Renal cortical epithelial cell (primary cell): ENCODE results near the gene ATF4. TPM values are rescaled to one million over a fixed set of nuclear protein-coding genes. Genes with fewer than 3 reads are reported as not detected.
A peak's percentile ranks its signal among the peaks of the same experiment; 100 is the strongest.

ENCODE experiments used
- DNase-seq: peaks from one replicate; pipeline ENCODE4 v3.0.0-alpha.2; 2011; ENCODE audit warnings: low read depth
- total RNA-seq: library from RNA; depleted of rRNA; stranded (reverse); fragments of >200 nt; gene quantifications from 2 replicates; pipeline ENCODE4 v1.2.3, GENCODE V29; 2014

The ATF4 gene
- total RNA-seq, 1 donor from 2014 or later = 177 TPM

DNA sequence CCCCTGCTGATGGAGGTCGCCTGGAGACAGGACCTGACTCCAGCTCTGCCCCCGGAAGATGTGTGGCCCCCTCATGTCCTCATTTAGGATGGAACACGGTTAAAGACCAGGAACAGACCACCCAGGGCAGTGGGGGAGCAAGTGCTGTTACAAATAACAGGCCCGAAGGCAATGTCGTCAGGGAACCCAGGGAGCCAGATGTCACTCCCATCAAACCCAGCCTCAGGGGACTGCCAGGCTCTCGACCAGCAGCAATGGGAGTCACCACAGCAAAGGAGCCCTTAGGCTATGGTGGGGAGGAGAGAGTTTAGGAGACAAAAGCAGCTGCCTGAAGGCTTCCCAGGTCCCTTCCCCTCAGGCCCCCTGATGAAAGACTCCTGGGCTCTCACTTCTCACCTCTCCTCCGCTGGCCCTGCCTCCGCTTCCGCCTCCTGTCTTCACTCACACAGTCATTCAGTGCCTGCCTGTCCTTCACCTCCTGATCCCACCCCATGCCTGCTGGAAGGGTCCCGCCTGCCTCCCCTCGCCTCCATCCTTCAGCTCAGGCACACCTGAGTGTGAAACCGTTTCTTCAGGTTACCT lies 7.8 kb downstream of the ATF4 start:
- no peak for DNase-seq

DNA sequence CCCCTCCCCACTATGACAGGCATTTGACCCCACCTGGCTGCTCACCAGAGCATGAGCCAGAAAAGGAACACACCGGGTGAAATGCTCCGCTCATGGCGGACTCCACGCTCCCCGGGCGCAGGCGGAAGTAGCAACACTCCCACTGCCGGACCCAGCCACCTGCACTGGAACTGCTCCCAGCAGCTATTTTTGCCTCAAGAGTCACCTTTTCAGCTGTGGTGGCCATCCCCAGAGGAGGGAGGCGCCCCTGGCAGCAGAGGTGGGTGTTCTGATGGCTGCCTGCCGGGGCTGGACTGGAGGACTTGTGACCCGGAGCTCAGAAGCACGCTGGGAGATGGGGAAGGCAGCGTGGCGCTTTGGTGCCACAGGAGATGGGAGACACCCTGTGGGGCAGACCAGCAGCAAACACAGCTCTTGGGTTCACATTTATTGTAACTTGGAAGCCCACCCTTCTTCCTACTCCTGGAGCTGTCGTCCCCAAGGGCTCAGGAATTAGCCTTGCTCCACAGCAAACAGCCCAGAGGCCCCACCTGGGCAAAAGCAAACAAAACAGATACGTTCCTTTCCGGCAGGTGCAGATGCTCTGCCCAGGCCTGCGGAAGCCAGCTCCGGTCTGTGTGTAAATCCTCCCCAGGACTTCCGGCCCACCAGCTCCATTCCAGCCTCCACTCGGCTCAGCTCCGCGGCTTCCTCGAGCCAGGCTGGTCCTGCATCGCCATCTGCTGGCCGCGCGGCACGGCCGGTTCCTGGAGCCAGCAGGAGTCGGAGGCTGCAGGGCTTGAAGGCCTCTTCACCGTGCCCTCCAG lies 8.5 kb downstream of the ATF4 start:
- peak; percentile 59 for DNase-seq

DNA sequence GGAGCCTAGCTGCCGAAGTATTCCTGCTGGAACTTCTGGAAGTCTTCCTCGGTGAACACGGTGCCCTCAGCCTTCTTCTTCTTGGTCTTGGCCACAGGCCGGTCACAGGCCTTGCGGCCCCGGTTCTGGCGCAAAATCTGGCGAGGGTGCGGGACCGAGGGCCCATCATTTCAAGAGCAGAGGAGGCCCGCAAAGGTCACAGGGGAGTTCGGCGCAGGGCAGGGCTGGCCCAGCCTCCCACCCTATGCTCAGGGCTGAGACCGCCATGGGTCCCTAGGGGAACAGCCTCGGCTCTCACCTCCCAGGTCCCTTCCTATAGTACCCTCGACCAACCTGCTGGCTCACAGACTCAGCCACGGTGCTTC lies 9.1 kb downstream of the ATF4 start:
- DNase-seq = no peak

DNA sequence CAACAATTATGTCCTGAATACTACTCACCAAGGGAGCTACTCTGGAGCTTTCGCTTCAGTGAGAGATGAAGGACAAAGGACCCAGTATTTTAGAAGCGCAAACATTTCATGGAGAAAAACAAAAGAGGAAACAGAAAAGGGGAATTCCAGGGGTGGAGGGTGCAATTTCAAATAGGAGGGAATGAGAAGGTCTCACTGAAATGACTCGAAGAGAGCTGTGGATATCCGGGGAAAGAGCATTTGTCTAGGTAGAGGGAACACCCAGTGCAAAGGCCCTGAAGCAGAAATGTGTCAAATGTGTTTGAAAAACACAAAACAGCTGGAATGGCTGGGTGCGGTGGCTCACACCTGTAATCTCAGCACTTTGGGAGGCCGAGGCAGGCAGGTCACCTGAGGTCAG lies 9.8 kb downstream of the ATF4 start:
- no peak for DNase-seq

DNA sequence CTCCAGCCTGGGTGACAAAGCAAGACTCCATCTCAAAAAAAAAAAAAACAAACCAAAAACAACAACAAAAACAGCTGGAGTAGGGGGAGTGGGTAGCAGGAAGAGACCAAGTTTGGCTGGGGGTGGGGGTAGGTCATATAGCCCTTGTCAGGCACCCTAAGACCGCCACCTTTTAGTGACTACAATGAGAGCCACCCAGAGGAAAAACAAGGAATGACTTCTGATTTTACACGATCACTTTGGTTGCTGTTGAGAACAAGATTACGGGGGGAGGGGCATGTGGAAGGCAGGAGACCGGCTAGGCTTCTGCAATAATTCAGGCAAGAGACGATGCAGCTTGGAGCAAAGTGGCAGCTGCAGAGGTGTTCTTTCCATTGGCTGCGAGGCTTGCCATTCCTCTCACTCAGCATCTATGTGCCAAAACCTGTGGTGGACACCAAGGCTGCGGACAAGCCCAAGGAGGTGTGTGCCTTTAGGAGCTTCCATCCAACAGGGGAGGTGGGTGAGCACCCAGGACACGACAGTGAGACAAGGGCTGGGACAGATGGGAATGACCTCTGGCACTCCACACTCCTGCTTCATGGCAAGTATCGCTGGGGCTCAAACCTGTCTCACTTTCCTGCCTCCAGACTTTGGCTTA lies 10.4 kb downstream of the ATF4 start:
- DNase-seq = no peak

DNA sequence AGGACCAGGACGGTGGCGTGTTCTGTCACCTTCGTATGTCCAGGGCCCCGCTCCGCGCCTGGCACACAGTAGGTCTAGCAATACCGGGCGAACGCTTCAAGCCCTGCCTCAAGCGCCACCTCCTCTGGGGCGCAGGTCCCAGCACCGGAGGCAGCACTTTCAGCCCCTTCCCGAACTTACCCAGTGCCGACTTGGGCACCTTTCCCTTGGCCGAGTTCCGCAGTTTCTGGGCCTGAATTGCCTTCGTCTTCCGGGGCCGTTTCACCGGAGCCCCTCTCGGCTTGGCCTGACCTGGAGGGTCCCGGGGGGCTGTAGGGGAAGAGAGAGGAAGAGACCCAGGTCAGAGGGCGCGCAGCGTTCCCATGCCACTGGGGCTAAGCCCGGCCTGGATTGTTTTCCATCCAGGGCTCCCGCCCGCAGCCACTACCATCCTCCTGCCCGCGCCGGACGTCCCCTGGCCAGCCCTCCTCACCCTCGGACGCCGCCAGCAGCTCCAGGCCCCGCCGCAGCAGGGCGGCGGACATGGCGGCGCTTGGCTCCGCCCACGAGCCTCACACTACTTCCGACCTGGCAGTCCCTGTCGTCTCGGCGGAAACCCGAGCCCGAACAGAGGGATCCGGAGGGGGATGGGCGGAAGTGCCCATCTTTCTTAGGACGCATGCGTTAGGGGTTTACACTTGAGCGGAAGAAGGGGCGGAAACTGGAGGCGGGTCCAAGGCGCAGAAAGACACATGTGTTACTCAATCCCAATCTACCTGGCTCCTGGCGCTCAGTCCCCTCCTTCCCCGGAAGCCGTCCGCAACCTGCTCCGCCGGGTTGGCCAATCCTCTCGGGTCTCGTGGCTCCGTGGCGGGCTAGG lies 12.1 kb downstream of the ATF4 start, which contains the start of gene RPS19BP1:
TSS of gene RPS19BP1 (minus strand) at position 534 of the 859 bp plus-strand sequence. CDS start at position 524, 10 bp downstream.
- DNase-seq = peak; percentile 99

DNA sequence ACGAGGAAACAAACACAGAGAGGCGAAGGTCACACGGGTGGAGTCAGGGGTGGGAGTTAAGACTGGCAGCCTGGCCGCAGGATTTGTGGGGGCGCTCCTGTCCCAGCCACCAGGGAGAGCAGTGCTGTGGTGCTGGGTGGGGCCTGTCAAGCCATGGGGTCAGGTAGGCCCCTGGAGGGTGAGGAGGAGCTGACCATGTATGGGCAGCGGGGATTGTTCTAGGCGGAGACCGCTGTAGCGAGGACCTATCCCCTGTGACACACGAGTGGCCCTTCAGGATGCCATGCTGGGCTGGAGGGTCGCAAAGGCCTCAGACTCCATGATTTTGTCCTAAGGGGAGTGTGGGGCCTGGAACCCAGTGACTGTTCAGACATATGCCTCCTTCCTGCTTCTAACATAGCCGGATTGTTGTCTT lies 13.7 kb downstream of the ATF4 start:
- DNase-seq = no peak

DNA sequence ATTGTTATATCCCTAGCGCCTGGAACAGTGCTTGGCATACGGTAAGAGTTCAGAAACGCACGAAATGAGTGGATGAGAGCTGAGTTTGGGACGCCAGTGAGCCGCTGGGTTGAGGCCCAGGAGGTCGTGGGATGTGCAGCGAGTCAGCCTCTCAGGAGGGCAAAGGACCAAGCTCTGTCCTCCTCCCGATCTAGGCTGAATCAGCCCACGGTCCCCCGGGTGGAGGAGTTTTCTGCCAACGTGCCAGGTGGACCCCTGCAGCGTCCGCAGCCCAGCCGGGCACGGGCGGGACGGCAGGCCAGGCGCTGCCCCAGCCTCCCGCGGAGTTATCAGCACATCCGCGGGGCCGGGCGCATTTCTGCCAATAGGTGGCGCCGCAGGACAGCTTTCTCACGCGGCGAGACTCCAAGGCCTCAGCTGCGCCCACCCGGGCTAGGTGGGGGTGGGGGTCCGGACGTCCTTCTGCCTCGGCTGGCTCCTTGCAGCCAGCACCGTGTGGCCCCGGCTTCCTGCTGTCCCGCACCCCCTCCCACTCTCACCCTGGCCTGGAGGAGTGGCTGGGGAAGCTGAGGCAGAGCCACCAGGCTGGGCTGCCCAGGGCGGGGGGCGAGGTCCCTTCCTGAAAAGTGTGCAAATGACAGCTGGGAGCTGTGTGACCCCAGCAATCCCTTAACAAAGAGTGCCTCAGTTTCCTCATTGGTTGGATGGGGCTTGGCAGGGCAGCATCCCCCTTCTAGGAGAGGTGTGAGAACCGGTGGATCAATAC lies 14.4 kb downstream of the ATF4 start:
- no peak for DNase-seq

DNA sequence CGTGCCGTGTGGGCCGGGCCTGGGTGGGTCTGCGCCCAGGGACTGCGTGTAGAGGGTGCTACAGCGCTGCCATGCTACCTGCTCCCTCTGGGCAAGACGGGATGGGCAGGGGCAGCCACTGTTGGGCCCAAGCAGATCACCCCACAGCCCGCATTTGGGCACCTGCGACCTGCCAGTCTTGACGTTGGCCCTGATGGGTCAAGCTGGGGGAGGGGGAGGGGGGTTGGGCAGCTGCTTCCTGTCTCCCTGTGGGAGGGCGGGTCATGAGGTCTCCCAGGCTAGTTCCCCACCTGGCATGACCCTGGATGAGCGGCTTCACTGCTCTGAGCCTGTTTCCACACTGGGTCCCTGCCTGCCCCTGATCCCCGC lies 15.0 kb downstream of the ATF4 start:
- no peak for DNase-seq

DNA sequence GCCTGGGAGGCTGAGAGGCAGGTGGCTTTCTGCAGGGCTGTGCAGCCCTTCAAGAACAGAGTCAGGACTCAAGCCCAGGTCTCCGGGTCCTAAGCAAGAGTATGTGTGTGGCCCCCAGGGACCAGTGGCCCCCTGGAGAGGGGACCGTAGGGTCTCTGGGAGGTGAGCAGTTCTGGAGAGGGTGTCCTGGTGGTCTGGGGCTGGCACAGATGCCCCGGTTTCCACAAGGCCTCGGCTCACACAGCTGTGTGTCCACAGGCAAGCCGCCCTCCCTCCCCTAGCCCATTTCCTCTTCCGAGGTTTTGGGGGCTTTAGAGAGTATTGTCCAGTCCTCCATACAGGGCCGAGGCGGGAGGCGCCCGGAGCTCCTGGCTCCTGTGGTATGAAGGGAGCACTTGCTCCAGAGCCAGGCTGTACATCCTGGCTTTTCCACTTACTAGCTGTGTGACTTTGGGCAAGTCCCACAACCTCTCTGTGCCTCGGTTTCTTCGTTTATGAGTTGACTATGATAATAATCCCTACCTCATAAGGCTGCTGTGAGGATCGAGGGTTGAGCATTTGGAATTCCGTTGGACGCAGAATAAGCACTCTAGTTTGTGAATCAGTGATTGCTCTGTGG lies 15.6 kb downstream of the ATF4 start:
- DNase-seq = no peak

DNA sequence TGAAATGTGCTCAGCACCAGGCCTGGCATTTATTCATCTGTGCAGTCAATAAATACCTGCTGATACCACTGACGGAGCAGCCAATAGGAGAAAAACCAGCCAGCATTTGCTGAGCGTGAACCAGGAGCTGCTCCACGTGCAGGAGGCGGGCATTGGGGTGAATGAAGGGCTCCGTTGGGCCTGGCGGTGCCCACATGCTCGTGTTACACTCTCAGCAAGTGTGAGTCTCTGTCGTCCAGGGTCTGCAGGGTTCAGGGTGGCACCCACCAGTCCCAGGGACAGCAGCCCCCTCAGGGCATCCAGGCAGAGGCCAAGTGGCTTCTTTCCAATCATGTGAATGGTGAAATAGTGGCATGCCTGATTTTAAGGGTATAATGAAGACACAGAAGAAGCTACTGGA lies 16.3 kb downstream of the ATF4 start:
- DNase-seq = no peak

DNA sequence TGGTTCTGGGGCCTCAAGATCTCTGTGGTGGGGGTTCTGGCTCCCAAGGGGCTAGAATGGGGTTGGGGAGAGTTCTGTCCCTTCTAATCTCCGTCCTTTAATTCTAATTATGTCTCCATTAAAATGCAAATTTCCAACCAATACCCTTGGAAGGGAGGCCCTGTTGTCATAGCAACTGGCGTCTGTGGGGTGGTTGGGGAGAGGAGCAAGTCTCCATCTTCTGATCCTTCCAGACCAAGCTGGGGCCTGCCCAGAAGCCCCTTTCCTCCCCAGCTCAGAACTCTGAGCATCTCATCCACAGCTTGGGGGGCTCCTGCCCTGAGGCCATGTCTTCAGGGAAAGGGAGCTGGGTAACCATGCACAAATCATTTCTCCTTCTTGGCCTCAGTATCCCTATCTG lies 17.6 kb downstream of the ATF4 start:
- DNase-seq = no peak

DNA sequence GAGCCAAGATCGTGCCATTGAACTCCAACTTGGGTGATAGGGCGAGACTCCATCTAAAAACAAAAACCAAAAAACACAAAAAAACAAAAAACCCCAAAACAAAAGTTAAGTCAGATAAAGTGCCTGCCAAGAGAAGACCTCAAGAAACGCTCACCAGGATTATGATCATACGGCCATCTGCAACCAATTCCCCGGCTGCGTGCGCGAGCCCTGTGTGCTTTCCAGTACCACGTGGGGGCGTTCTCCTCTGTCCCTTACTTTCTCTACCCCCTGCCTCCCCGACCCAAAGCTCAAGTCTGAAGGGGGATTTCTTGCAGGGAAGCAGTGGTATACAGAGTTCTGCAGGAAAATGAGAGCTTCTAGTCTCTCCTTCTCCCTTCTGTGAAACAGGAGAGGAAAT lies 22.7 kb downstream of the ATF4 start:
- DNase-seq = no peak

DNA sequence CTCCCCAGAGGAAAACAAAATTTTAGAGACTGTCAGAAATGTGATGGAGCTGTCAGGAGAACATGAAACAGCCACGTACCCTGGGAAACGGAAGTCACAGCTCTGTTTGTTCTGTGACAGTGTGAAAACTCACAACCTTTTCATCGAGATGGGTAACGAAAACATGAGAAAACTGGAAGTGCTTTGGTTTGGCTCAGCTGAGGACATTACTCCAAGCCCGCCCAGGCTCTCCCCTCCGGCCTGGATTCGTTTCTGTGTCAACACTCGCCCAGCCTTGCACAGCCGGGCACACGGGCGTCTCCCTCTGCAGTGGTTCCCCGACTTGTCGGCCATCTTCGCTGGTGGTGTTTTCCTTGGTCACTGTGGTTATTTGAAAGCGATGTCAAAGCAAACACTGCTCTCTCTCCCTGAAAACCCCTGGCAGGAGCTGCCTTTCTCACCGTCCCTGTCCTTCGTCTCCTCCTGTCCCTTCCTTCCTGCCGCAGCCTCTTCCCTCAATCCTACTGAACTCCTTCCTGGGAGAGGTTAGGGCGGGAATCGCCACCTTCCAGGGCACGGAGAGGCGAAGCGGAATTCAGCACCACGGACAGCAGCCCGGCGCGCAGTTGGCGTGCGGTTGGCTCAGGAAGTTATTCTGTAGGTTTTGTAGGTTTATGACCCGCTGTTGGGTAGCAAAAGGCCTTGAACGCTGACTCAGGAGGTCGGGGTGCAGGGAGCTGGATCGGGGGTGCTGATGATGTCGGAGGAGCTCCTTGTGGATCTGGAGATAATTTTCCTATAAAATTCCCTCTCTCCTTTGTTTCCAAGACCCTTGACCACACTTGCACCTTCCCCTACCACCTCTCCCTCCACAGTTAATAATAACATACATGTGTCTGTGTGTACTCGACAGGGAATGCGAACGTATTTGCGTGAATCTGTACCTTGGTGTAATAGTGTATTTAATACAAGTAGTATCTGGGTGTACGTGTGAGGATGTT lies 25.3 kb downstream of the ATF4 start:
- DNase-seq = no peak

DNA sequence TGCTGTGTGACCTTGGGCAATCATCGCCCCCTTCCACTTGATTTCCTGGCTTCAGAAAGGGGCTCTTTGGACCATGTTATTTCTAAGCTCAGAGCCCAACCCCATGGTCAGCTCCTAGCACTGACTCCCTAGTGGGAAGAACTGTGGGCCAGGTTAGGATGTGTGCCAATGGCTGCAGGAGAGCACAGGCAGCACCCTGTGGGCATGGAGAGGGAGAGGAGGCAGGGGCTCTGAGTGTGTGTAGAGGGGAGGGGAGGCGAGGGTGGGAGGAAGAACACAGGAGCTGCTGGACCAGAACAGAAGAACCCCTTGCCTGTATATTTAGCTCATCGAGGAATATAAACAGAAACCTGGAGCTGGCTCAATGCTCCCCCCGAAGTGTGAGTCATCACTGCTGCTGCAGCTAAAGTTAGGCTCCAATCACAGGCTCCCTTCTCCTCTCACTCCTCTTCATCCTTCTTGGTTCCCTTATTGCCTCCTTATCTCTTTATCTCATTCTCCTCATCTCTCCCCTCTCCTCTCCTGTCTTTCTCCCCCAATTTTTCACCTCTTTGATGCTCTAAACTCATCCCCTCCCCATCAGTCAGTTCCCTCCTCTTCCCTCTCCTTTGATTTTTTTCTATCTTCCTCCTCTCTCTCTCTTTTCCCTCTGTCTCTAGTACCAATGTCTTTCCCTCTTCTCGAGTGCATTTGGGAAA lies 26.7 kb downstream of the ATF4 start:
- DNase-seq = peak; percentile 58

DNA sequence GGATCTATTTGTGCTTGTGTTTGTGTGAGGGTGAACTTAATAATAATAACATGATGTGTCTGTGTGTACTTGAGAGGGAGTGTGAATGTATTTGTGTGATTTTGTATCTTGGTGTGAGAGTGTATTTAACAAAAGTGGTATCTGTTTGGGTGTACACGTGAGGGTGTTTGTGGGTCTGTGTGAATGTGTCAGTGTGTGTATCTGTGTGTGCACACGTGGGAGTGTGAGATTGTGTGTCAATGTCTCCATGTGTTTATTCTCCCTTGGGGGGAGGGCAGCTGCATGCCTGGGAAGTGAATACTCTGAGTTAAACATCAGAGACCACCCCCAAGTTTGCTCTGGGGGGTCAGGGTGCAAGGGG lies 27.2 kb downstream of the ATF4 start:
- no peak for DNase-seq

DNA sequence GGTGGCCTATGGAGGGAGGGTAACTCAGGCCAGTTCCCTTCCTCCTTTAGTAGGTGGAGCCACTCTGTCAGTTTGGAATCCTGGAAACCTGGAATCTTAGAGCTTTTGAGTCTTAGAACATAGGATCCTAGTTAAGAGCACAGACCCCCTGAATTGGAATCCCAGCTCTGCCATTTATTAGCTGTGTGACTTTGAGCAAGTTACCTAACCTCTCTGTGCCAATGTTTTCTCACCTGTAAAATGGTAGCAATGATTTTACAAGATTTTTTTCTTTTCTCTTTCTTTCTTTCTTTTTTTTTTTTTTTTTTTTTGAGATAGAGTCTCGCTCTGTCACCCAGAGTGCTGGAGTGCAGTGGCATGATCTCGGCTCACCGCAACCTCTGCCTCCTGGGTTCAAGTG lies 33.1 kb downstream of the ATF4 start:
- DNase-seq = no peak

DNA sequence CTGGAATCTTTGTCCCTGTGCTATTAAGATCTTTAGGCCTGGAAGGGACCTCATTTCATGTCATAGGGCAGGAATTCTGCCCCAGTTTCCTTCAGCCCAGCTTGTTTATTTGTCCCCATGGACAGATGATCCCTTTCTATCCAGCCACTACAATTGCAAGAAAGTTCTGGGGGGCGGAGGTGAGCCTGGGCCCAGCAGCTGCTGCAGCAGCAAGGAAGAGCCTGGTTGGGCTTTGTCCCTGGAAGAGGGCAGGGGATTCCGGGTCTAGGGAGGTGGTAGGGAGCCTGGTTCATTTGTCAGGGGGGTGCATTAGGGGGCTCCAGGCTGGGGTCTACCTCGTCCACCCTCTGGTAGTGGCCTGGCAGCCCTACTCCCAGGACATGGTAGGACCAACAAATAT lies 33.8 kb downstream of the ATF4 start:
- no peak for DNase-seq
